HCT116 (cell line): ENCODE measurements around the gene IGSF21. TPM values are rescaled to one million over a fixed set of nuclear protein-coding genes. Genes with fewer than 3 reads are reported as not detected.

Source experiments
- ATAC-seq: fragments of 200-7000 bp; cut with Tn5 transposase; 2 replicates; pipeline ENCODE4 v1.9.1; 2020; ENCODE audit warnings: mild to moderate bottlenecking, moderate library complexity
- BruUV-seq: library from RNA; stranded (reverse); fragments of 400-500 nt; replicated peaks from 2 replicates; lab custom pipeline; 2021; lab: Mats Ljungman, UMichigan
- CTCF ChIA-PET: fragments of 300-600 bp; sonication (Branson Sonifier 250); formaldehyde crosslinking; loops from one replicate; lab custom pipeline; 2021; ENCODE audit warnings: antibody characterized with exemption; lab: Charles Lee
- POLR2A ChIA-PET: fragments of 300-600, 350-600 bp; sonication (Branson Sonifier 250); formaldehyde crosslinking; loops from one replicate; lab custom pipeline; 2021; ENCODE audit warnings: antibody characterized with exemption; lab: Charles Lee
- RAD21 ChIA-PET, 2 experiments: fragments of 300-600 bp; sonication (Branson Sonifier 250); formaldehyde crosslinking; loops; one replicate each; lab custom pipeline; 2023; ENCODE audit warnings: low total read pairs in 2 of 2; ENCODE audit not compliant: uncharacterized antibody in 2 of 2, unreplicated experiment in 2 of 2, low non-redundant PET in 1 of 2; lab: Charles Lee
- DNase-seq: peaks from one replicate; pipeline ENCODE4 v3.0.0-alpha.2; 2010; ENCODE audit warnings: low read depth, low spot score
- H2AFZ ChIP-seq: fragments of 200-600 bp; shearing (Covaris generic), sonication (generic); 2 replicates; pipeline ENCODE4 v1.6.1; 2017; ENCODE audit warnings: low read depth, mixed run types, mixed read lengths, antibody characterized with exemption, low read length; ENCODE audit not compliant: poor library complexity, severe bottlenecking
- H3K27ac ChIP-seq: 2 replicates; pipeline ENCODE4 v1.5.1; 2012; ENCODE audit warnings: low read depth, low read length
- H3K27me3 ChIP-seq: fragments of 200-600 bp; sonication (generic); 2 replicates; pipeline ENCODE4 v1.6.1; 2016; ENCODE audit warnings: mixed run types, low read length, mixed read lengths; ENCODE audit not compliant: insufficient read depth
- H3K36me3 ChIP-seq, 2 experiments: fragments of 200-500 bp in 1 of 2; fragments of 200-600 bp in 1 of 2; sonication (Bioruptor generic) in 1 of 2; sonication (generic) in 1 of 2; 2 replicates each; pipeline versions ENCODE4 v1.5.1 to v1.6.1; 2014 to 2016; ENCODE audit warnings: low read length in 2 of 2, inconsistent platforms in 1 of 2, mixed read lengths in 1 of 2, mixed run types in 1 of 2; ENCODE audit not compliant: insufficient read depth in 2 of 2, control insufficient read depth in 1 of 2
- H3K4me1 ChIP-seq, 2 experiments: fragments of 200-600 bp in 1 of 2; sonication (generic) in 1 of 2; 2 replicates each; pipeline versions ENCODE4 v1.5.1 to v1.6.1; 2012 to 2017; ENCODE audit warnings: low read length in 2 of 2, inconsistent platforms in 1 of 2, mild to moderate bottlenecking in 1 of 2, mixed read lengths in 1 of 2, mixed run types in 1 of 2, moderate library complexity in 1 of 2; ENCODE audit not compliant: insufficient read depth in 2 of 2, control insufficient read depth in 1 of 2
- H3K4me2 ChIP-seq: fragments of 200-600 bp; sonication (generic); 2 replicates; pipeline ENCODE4 v1.6.1; 2017; ENCODE audit warnings: mixed run types, low read length, mixed read lengths
- H3K4me3 ChIP-seq, 2 experiments: fragments of 200-600 bp in 1 of 2; sonication (generic) in 1 of 2; replicated peaks in 1 of 2; 2 replicates each; pipeline ENCODE4 v1.5.1; 2011 to 2016; ENCODE audit warnings: low read length in 2 of 2, control low read depth in 1 of 2, low read depth in 1 of 2, mild to moderate bottlenecking in 1 of 2, mixed read lengths in 1 of 2, mixed run types in 1 of 2
- H3K79me2 ChIP-seq: fragments of 200-600 bp; sonication (generic); 2 replicates; pipeline ENCODE4 v1.6.1; 2017; ENCODE audit warnings: mild to moderate bottlenecking, mixed run types, low read length, moderate library complexity, mixed read lengths; ENCODE audit not compliant: insufficient read depth
- H3K9ac ChIP-seq: fragments of 200-600 bp; sonication (generic); 2 replicates; pipeline ENCODE4 v1.6.1; 2016; ENCODE audit warnings: low read length, mixed read lengths
- H3K9me2 ChIP-seq: fragments of 200-600 bp; sonication (generic), shearing (Covaris generic); 2 replicates; pipeline ENCODE4 v1.6.1; 2017; ENCODE audit warnings: mixed run types, mild to moderate bottlenecking, moderate library complexity; ENCODE audit not compliant: insufficient read depth
- H3K9me3 ChIP-seq, 2 experiments: fragments of 200-500 bp in 1 of 2; fragments of 200-600 bp in 1 of 2; sonication (Bioruptor generic) in 1 of 2; sonication (generic) in 1 of 2; 2 replicates each; pipeline ENCODE4 v1.6.1; 2014 to 2017; ENCODE audit warnings: low read length in 2 of 2, mixed read lengths in 2 of 2, inconsistent platforms in 1 of 2, low read depth in 1 of 2, mild to moderate bottlenecking in 1 of 2, mixed run types in 1 of 2, moderate library complexity in 1 of 2; ENCODE audit not compliant: control insufficient read depth in 1 of 2, insufficient read depth in 1 of 2
- H4K20me1 ChIP-seq: fragments of 200-600 bp; sonication (generic), shearing (Covaris generic); 2 replicates; pipeline ENCODE4 v1.6.1; 2017; ENCODE audit warnings: mixed run types, mild to moderate bottlenecking, moderate library complexity; ENCODE audit not compliant: insufficient read depth
- CEBPB ChIP-seq: IDR thresholded peaks from 2 replicates; pipeline ENCODE4 v1.6.1; 2012; ENCODE audit warnings: low read depth
- EZH2phosphoT487 ChIP-seq: fragments of 200-600 bp; IDR thresholded peaks from 2 replicates; pipeline ENCODE4 v1.6.1; 2018; ENCODE audit warnings: antibody characterized with exemption, borderline replicate concordance
- POLR2A ChIP-seq: IDR thresholded peaks from 2 replicates; pipeline ENCODE4 v1.7.0; 2011; ENCODE audit warnings: borderline replicate concordance; ENCODE audit not compliant: insufficient read depth, insufficient read length; ENCODE audit errors: extremely low read depth
- SP1 ChIP-seq: IDR thresholded peaks from 2 replicates; pipeline ENCODE4 v1.6.1; 2012; ENCODE audit warnings: low read depth
- intact Hi-C: fragments of 100-400 bp; cut with micrococcal nuclease; formaldehyde crosslinking; loops from 2 replicates; pipeline ENCODE4 v1.10.0; 2022
- total RNA-seq: library from RNA; stranded (reverse); gene quantifications from one replicate; pipeline ENCODE4 v1.2.1, GENCODE V29; 2021; ENCODE audit not compliant: unreplicated experiment
- TF ChIP-seq, protein P1 (sequence below), 3 experiments: fragments of 200-600 bp in 1 of 3; sonication (generic) in 1 of 3; IDR thresholded peaks in 2 of 3; conservative IDR thresholded peaks in 1 of 3; 2 replicates each; pipeline ENCODE4 v1.5.1; 2012 to 2017; ENCODE audit warnings: low read depth in 2 of 3, low read length in 2 of 3, antibody characterized with exemption in 1 of 3, borderline replicate concordance in 1 of 3, control low read depth in 1 of 3, mild to moderate bottlenecking in 1 of 3, mixed read lengths in 1 of 3, mixed run types in 1 of 3, moderate library complexity in 1 of 3; ENCODE audit not compliant: insufficient read depth in 1 of 3

The IGSF21 gene
- total RNA-seq, 1 experiment from 2014 or later: not detected

DNA sequence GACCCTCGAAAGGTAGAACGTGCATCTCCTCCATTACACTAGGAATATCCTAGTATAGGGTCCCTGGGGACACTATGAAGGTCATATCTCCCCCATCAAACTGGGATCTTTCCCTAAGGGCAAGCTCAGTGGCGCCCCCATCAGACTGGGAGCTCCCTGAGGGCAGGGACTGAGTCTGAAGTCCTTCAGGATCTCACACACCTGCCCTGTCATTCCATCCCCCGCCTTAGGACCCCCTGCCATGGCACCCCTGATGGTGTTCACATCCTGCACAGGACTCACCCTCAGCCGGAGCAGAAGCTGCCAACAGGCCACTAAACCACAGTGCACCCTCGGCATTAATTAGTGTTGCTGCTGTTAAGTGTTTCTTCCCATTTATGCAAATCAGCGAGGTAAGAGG, 50.4 kb downstream of the IGSF21 start:
- ChIA-PET CTCF (no interaction called here), POLR2A (no interaction called here), RAD21 (no interaction called here)
- H3K4me2 ChIP-seq: no peak overlapping the region
- no peaks in the 10 kb centered on the region for H3K9me2 ChIP-seq
- ATAC-seq (no peak), DNase-seq (no peak)
- intact Hi-C loops: no loop called here
- no peaks in the 10 kb centered on the region for H4K20me1 ChIP-seq
- BruUV-seq: no TSS peak
- H3K9ac ChIP-seq: no peak overlapping the region
- H2AFZ ChIP-seq: no peak overlapping the region
- TF ChIP-seq CEBPB (no peak), POLR2A (no peak), EZH2phosphoT487 (no peak)
- H3K27me3 ChIP-seq: peaks cover 9% of the 10 kb centered on the region; the same call in 1 of the 2 replicates
- no peak overlapping the region for H3K4me3 ChIP-seq
- no peaks in the 10 kb centered on the region for H3K79me2 ChIP-seq
- no peaks in the 10 kb centered on the region for H3K9me3 ChIP-seq
- no peak overlapping the region for H3K27ac ChIP-seq
- H3K4me1 ChIP-seq: no peaks in the 10 kb centered on the region
- no peaks in the 10 kb centered on the region for H3K36me3 ChIP-seq

DNA sequence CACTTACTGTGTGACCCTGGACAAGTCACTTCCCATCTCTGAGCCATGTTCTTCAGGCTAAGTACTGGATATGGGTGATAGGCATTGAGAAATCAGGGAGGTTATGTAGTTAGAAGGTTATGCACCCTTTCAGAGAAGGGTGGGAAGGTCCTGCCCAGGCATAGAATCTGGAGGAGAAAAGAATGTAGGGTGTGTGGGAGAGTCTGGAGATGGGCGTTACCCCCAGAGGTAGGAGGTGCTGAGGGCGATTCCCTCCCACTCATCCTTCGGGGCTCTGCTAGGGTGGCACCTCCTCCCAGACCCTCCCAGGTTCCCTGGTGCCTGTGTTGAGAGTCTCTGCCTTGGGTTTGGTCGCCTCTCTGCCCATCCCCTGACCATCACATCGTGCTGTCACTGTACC, 51.1 kb downstream of the IGSF21 start:
- H3K36me3 ChIP-seq: no peaks in the 10 kb centered on the region

More for the DNA sequence above, 51.1 kb downstream of the IGSF21 start:
- TF ChIP-seq, protein P1, sequence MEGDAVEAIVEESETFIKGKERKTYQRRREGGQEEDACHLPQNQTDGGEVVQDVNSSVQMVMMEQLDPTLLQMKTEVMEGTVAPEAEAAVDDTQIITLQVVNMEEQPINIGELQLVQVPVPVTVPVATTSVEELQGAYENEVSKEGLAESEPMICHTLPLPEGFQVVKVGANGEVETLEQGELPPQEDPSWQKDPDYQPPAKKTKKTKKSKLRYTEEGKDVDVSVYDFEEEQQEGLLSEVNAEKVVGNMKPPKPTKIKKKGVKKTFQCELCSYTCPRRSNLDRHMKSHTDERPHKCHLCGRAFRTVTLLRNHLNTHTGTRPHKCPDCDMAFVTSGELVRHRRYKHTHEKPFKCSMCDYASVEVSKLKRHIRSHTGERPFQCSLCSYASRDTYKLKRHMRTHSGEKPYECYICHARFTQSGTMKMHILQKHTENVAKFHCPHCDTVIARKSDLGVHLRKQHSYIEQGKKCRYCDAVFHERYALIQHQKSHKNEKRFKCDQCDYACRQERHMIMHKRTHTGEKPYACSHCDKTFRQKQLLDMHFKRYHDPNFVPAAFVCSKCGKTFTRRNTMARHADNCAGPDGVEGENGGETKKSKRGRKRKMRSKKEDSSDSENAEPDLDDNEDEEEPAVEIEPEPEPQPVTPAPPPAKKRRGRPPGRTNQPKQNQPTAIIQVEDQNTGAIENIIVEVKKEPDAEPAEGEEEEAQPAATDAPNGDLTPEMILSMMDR (IDR thresholded peaks at IDR 0.05 in 2 of 3, conservative IDR thresholded peaks at IDR 0.05 in 1 of 3; ENCODE audit: borderline replicate concordance in 1 of 3, insufficient read depth in 1 of 3, low read depth in 2 of 3, low read length in 2 of 3): no peak
- TF ChIP-seq SP1: no peak
- no peak for DNase-seq
- H2AFZ ChIP-seq: no peak overlapping the region
- no peaks in the 10 kb centered on the region for H4K20me1 ChIP-seq
- H3K9me2 ChIP-seq: no peaks in the 10 kb centered on the region
- ATAC-seq: no peak
- peaks cover 16% of the 10 kb centered on the region; the same call in 1 of the 2 replicates for H3K27me3 ChIP-seq
- H3K9me3 ChIP-seq: no peaks in the 10 kb centered on the region
- no peak overlapping the region for H3K4me2 ChIP-seq
- RAD21 ChIA-PET: no interaction called here
- no peak overlapping the region for H3K4me3 ChIP-seq
- H3K79me2 ChIP-seq: no peaks in the 10 kb centered on the region
- H3K4me1 ChIP-seq: no peaks in the 10 kb centered on the region
- CTCF ChIA-PET: no interaction called here
- intact Hi-C loops: no loop called here
- POLR2A ChIA-PET: no interaction called here
- H3K9ac ChIP-seq: no peak overlapping the region
- H3K27ac ChIP-seq: no peak overlapping the region
- no TSS peak for BruUV-seq
